ENCODE data around the gene KCNK13.

- TF ChIP-seq CTCF (IDR thresholded peaks at IDR 0.05), result no peak
- no peak for TF ChIP-seq POLR2AphosphoS5 (IDR thresholded peaks at IDR 0.05; ENCODE audit: low read depth, low read length)
- TF ChIP-seq RAD21 (IDR thresholded peaks at IDR 0.05; ENCODE audit: low read length), result no peak
- no peak for TF ChIP-seq SMC3 (IDR thresholded peaks at IDR 0.05; ENCODE audit: low read depth, low read length)
- TF ChIP-seq EP300 (IDR thresholded peaks at IDR 0.05; ENCODE audit: borderline replicate concordance in 1 of 2, low read depth in 1 of 2, low read length in 1 of 2), result no peak
- TF ChIP-seq YY1 (IDR thresholded peaks at IDR 0.05; ENCODE audit: low read depth), result no peak
- no peak for TF ChIP-seq TCF12 (IDR thresholded peaks at IDR 0.05)
- no peak for TF ChIP-seq REST (IDR thresholded peaks at IDR 0.05; ENCODE audit: low read depth, low read length)
- TF ChIP-seq TAF1 (IDR thresholded peaks at IDR 0.05; ENCODE audit: borderline replicate concordance, low read depth, low read length), result no peak
- TF ChIP-seq USF2 (IDR thresholded peaks at IDR 0.05; ENCODE audit: borderline replicate concordance, low read depth, low read length), result no peak
- TF ChIP-seq SIN3A (IDR thresholded peaks at IDR 0.05; ENCODE audit: borderline replicate concordance, low read depth, low read length), result no peak
- TF ChIP-seq NFIC (IDR thresholded peaks at IDR 0.05; ENCODE audit: borderline replicate concordance), result no peak
- TF ChIP-seq FOXM1 (IDR thresholded peaks at IDR 0.05; ENCODE audit: low read depth), result no peak
- TF ChIP-seq, protein P1, sequence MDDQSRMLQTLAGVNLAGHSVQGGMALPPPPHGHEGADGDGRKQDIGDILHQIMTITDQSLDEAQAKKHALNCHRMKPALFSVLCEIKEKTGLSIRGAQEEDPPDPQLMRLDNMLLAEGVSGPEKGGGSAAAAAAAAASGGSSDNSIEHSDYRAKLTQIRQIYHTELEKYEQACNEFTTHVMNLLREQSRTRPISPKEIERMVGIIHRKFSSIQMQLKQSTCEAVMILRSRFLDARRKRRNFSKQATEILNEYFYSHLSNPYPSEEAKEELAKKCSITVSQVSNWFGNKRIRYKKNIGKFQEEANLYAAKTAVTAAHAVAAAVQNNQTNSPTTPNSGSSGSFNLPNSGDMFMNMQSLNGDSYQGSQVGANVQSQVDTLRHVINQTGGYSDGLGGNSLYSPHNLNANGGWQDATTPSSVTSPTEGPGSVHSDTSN (IDR thresholded peaks at IDR 0.05), result no peak
Measured at GRCh38 chr14:90049390-90049789, 12.4 kb upstream of the KCNK13 start.

All from SK-N-SH (cell line).